ENCODE results near the gene ZCCHC7. TPM values are rescaled to one million over a fixed set of nuclear protein-coding genes. Genes with fewer than 3 reads are reported as not detected.

Gene ZCCHC7
- total and polyA plus RNA-seq, 2 experiments from 2014 or later: 29.8 to 38.8 TPM

- Histone ChIP-seq H3K27ac (ENCODE audit: low read depth) (no peak overlapping the region), H3K9me2 (ENCODE audit: insufficient read depth) (no peaks in the 10 kb centered on the region), H3K79me2 (replicated peaks; ENCODE audit: insufficient read depth) (no peaks in the 10 kb centered on the region), H3F3A (replicated peaks; ENCODE audit: low read depth) (no peaks in the 10 kb centered on the region), H2AFZ (no peak overlapping the region), H3K4me3 (no peak overlapping the region), H3K36me3 (ENCODE audit: insufficient read depth) (no peaks in the 10 kb centered on the region), H4K20me1 (replicated peaks; ENCODE audit: insufficient read depth) (no peaks in the 10 kb centered on the region), H3K4me2 (no peak overlapping the region), H3K27me3 (ENCODE audit: insufficient read depth) (no peaks in the 10 kb centered on the region), H3K4me1 (ENCODE audit: insufficient read depth) (no peaks in the 10 kb centered on the region)
- TF ChIP-seq STAT1 (IDR thresholded peaks at IDR 0.05; ENCODE audit: unreplicated experiment): no peak
- no peak for TF ChIP-seq EZH2 (IDR thresholded peaks at IDR 0.05; ENCODE audit: low read depth, unreplicated experiment)
- TF ChIP-seq ZNF114 (CRISPR knock-in tag; IDR thresholded peaks at IDR 0.05): no peak
- TF ChIP-seq CREB1 (CRISPR knock-in tag; IDR thresholded peaks at IDR 0.05; ENCODE audit: low read depth): no peak
- TF ChIP-seq REST (IDR thresholded peaks at IDR 0.05; ENCODE audit: unreplicated experiment): no peak
- no peak for TF ChIP-seq EZH2phosphoT487 (IDR thresholded peaks at IDR 0.05; ENCODE audit: unreplicated experiment)
- TF ChIP-seq ZNF331 (CRISPR knock-in tag; IDR thresholded peaks at IDR 0.05; ENCODE audit: low read depth): no peak
- no peak for TF ChIP-seq NANOG (IDR thresholded peaks at IDR 0.05; ENCODE audit: borderline replicate concordance)
- no peak for TF ChIP-seq ETS1 (IDR thresholded peaks at IDR 0.05)
- TF ChIP-seq JUNB (IDR thresholded peaks at IDR 0.05; ENCODE audit: unreplicated experiment): no peak
- no peak for TF ChIP-seq CTCF (conservative IDR thresholded peaks at IDR 0.05; ENCODE audit: low read depth in 2 of 2)
- TF ChIP-seq POLR2AphosphoS5 (IDR thresholded peaks at IDR 0.05; ENCODE audit: low read depth): no peak
- no peak for TF ChIP-seq ZNF462 (CRISPR knock-in tag; IDR thresholded peaks at IDR 0.05)
- ATAC-seq (no peak), DNase-seq (ENCODE audit: low spot score) (no peak)
- Mint-ChIP-seq H3K4me1 (peaks cover 7% of the 10 kb centered on the region; the same call in 2 of the 3 replicates), H3K9me3 (no peaks in the 10 kb centered on the region; the same call in 2 of the 3 replicates), H3K27me3 (ENCODE audit: insufficient read depth, low read depth, poor library complexity) (peaks cover 3% of the 10 kb centered on the region), H3K4me3 (no peak overlapping the region), H3K27ac (no peak overlapping the region), H3K36me3 (ENCODE audit: low read depth) (no peaks in the 10 kb centered on the region)
Observed at GRCh38 chr9:37372839-37373238, 252.5 kb downstream of the ZCCHC7 start.
